Stimulated activated CD4-positive, alpha-beta T cell treated with anti-CD3 and anti-CD28 coated beads, Interleukin-12 subunit alpha, Interleukin-12 subunit beta, amount 100 ng/mL, for 4 hours (primary cell): ENCODE measurements around the gene ANKRD11.

ENCODE experiments used
- DNase-seq: peaks from one replicate; pipeline ENCODE4 v3.0.0-alpha.2; 2020

Gene ANKRD11

GRCh38 chr16:89506113-89506504, 15.7 kb upstream of the ANKRD11 start:
- DNase-seq = no peak

DNA sequence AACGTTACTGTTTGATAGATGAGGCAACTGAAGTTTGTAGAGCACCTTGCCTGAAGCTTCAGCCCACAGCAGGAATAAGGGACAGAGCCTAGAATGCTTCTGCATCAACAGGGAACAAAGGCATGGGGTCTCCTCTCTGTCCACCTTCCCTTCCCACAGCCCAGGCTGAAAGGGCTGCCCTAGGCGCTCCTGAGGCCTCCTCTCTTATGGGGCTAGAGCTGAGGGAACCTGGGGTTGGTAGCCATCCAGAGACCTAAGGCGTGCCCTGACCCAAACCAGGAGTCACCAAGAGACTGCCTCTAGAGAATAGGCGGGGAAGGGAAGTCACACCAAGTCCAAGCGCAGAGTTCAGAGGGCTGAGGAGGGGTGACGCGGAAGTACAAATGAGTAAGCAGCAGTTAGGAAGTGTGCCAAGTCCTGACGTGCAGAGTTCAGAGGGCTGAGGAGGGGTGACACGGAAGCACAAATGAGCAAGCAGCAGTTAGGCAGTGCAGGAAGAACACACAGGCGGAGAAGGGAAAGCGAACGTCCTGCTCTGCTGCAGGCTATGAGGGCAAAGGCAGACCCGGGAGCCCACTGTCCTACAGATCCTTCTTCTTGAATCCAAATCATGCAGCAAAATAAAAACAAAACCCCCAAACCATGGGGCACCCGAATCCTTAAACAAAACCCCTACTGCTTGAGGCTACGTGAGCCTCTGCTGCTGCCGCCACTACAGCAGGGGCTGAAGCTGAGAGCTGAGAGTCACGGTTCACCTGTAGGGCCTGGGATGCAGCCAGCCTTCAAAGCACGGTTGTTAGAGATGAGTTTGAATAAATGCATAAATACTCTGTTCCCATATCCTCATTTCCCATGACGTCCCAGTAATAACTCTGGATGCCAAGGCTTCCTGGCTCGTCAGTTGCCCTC, 15.1 kb upstream of the ANKRD11 start:
- peak; percentile 77 for DNase-seq

DNA sequence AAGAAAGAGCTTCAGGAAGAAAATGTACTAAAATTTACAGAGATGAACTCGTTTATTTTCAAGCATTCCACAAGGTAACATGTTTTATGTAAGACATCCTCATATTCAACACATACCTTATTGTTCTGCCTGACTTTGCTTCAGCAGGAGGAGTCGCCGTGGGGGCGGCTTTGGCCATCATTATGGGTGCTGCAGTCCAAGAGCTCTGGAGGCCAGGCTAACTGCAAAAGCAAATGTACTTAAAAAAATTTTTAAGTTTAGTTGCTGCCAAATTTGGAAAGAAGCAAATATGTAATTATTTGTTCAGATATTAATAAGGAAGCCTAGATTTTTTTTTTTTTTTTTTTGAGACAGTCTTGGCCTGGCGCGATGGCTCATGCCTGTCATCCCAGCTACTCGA, 13.7 kb upstream of the ANKRD11 start:
- no peak for DNase-seq

DNA sequence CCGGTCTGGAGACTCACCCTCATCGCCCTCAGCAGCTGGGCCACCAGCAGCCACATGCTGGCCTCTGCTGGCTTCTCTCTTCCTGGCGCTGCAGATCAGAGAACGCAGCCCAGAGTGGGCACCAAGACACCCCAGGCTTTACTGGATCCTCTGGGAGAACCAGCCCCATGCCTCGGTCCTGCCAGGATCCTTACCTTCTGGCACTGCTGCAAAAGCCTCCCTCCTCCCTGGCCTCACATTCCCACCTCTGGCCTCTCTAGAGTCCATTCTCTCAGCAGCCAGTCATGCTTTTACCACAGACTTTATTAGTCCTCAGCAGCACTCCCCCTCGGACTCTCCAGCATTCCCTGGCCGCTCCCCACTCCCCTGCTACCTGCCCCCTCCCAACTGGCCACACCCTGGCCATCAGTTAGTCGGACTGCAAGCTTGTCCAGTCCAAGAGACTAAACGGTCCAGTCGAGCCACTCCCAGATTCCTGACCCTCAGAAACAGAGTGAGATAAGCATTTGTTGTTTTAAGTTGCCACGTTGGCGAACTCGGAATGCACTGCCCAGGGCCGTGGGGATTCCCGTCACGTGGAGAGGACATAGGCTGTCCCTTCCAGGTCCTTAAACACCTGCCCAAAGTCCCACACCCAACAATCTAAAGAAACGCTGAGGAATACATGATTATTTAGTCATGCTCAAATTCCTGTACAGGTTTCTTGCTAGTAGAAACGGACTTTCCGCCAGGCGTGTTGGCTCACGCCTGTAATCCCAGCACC, 11.9 kb upstream of the ANKRD11 start:
- no peak for DNase-seq

DNA sequence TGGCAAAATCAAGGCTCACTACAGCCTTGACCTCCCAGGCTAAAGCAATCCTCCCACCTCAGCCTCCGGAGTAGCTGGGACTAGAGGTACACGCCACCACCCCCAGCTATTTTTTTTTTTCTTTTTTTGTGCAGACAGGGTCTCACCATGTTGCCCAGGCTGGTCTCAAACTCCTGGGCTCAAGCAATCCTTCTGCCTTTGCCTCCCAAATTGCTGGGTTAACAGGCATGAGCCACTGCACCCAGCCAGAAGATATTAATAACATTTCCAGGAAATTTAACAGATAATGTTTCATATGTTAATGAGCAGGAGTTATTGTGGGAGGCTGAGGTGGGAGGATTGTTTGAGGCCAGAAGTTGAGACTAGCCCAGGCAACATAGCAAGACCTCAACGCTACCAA, 9.4 kb upstream of the ANKRD11 start:
- DNase-seq = no peak

- no peak for DNase-seq
Observed at GRCh38 chr16:89498839-89499238, 8.5 kb upstream of the ANKRD11 start.

DNA sequence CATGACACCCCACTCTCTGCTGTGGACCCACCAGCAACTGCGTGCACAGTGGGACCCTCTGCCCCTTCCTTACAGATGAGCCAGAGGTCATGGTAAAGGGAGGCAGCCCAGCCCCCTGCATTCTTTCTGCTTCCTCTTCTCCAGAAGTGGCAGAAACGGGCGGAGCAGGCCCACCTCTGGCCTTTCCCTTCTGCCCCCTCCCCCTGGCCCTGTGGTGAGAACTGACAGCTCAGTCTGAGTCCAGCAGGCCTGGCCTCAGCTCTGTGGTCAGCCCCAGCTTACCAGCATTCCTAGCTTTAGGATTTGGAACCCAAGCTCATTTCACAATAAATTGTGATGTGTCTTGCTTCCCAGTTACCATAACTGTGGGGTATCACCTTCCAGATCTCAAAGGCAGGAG, 4.8 kb upstream of the ANKRD11 start:
- no peak for DNase-seq

GRCh38 chr16:89493776-89494175, 3.4 kb upstream of the ANKRD11 start:
- no peak for DNase-seq

DNA sequence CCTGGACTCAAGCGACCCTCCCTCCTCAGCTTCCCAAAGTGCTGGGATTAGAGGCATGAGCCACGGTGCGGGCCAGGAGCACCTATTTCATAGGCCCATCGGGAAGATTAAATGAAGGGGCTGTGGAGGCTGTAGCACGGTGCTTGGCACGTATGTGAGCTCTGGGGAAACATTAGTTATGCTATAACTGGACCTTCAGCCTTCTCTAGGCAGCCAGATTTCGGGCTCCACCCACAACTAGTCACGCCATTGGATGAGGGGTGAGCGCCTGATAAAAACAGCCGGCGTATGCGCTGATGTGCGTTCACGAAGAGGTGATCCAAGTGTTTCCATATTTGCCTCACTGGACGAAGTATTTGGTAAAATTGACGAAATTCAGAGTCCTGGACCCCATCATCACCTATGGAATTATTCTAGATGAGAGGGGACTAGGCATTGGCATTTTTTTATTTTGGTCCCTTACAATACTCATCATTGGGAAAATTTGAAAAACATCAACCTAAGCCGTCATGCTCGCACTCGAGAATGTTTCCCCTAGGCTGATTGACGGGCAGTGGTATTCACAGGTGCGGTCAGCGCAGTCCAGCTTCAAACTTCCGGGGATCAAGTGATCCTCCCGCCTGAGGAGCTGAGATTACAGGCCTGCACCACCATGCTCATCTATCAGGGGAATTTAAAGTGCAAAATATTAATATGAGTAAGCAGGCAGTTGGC, 1.8 kb upstream of the ANKRD11 start:
- no peak for DNase-seq

DNA sequence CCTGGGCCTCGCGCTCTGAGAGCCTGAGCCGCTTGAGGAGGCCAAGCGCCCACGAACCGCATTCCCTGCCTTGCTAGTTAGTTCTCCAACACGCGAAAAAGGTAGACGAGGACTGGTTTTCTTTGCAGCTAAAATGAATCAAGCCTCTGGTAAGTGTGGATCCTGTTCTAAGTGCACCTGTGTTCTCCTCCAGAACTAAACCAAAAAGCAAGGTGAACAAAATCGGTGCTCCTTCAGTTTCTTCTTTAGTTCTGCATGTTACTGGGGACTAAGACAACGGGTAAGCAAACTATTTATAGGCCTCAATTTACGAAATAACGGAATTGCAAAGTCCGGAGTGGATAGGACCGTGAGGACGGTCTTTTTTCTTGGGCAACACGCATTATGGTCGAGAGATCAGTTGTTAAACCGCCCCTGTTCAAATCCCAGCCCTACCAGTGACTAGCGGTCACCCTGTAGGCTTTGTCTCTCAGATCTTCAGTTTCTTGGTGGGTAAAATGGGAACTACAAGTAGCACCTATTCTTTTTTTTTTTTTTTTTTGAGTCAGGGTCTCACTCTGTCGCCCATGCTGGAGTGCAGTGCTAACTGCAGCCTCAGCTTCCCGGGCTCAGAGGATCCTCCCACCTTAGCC, 993 bp upstream of the ANKRD11 start:
- no peak for DNase-seq

DNA sequence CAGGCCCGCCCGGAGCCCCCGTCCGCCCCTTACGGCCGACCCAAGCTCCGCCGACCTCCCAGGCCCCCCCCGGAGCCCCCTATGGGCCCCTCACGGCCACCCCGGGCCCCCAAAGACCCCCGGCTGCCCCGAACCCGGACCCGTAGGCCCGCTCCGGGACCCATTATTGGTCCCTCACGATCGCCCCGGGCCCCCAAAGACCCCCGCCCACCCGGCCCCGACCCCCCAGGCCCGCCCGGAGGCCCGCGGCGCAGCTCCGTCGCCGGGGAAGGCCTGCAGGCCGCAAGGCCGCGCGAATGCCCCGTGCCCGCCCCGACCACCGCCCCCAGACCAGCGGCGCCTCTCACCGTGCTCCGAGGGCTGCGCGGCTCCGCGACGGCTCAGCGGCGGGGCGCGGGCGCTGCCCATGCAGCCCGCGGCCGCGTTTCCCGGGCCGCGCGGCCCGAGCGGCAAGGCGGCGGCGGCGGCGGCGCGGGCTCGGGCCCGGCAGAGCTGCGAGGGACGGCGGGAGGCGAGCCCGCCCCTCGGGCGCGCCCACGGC, 393 bp downstream of the ANKRD11 start:
- DNase-seq = no peak

DNA sequence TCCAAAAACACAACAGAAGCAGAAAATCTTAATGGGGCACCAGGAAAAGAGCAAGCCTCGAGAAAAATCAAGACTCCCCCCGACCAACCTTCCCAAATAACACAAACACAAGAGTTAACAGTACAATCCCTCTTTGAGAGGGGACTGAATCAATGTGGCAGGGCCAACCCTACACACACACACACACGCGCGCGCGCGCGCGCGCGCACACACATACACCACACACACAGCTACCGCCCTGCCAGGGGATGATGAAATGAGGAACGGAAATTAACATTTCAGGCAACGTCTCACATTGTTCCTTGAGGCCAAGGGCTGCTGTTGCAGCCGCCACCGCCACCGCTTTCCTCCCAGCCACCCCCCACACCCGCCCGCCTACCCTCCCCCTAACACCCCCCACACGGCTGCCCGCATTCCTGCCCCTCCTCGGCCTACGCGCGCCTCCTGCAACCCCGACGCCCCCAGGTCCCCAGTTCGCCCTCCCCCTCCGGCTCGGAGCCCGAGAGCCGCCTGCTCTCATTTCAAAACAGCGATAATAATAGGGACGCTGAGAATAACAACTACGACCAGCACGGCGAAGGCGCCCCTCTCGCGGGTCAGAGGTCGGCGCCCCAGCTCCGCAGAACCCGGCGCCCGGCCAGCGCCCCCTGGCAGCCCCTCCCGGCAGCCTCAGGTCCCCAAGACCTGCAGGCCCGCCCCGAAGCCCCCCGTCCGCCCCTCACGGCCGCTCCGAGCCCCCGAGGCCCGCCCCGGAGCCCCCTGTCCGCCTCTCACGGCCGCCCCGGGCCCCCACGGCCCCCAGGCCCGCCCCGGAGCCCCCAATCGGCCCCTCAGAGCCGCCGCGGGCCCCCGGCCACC, 1.1 kb downstream of the ANKRD11 start:
- DNase-seq = peak; percentile 76

GRCh38 chr16:89485701-89486246, 4.6 kb downstream of the ANKRD11 start:
- DNase-seq = no peak

DNA sequence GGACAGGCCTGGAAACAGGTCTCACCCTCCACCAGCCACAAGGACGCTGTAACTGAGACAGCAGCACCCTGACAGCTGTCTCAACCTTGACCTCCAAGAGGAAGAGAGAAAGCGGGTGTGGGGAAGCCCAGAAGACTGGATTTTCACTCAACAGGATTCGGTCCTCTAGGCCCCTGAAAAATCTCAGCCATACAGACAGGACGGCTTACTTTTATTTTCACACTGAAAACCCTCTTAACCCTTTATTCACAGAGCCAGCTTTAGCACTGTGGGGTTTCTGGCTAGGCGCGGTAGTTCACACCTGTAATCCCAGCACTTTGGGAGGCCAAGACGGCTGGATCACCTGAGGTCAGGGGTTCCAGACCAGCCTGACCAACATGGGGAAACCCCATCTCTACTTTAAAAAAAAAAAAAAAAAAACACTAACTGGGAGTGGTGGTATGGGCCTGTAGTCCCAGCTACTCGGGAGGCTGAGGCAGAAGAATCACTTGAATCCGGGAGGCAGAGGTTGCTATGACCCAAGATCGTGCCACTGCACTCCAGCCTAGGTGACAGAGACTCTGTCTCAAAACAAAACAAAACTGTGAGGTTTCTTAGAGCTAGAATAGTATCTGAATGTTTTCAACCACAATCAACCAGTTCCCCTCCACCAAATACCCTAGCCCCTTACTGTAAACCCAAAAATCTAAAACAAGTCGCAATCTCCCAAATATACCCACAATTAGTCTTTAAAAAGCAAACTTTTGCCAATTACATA, 5.3 kb downstream of the ANKRD11 start:
- no peak for DNase-seq

GRCh38 chr16:89484041-89484501, 6.3 kb downstream of the ANKRD11 start:
- DNase-seq = no peak

GRCh38 chr16:89482817-89483205, 7.5 kb downstream of the ANKRD11 start:
- DNase-seq = no peak

DNA sequence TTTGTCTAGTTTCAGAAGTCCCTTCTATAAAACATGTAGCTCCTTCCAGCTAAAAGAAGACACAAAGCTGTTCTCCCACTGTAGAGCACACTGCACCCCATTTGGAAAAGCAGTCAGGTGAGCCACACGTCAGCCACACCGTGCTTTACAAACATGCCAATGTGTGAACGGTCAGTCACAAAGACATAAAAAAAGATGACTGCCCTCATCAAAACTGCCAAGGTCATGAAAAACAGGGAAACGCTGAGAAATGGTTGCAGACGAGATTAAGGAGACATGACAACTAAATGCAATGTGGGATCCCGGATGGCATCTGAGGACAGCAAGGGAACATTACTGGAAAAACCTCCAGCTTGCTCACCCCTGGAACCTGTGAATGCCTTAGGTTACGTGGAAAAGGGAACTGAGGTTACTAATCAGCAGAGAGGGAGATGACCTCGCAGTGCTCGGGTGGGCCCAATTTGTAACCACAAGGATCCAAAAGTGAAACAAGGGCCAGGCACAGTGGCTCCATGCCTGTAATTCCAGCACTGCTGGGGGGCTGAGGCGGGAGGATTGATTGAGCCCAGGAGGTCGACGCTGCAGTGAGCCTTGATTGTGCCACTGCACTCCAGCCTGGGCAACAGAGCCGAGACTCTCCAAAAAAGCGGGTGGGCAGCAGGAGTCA, 8.1 kb downstream of the ANKRD11 start:
- no peak for DNase-seq

GRCh38 chr16:89481356-89481955, 8.9 kb downstream of the ANKRD11 start:
- DNase-seq = no peak

DNA sequence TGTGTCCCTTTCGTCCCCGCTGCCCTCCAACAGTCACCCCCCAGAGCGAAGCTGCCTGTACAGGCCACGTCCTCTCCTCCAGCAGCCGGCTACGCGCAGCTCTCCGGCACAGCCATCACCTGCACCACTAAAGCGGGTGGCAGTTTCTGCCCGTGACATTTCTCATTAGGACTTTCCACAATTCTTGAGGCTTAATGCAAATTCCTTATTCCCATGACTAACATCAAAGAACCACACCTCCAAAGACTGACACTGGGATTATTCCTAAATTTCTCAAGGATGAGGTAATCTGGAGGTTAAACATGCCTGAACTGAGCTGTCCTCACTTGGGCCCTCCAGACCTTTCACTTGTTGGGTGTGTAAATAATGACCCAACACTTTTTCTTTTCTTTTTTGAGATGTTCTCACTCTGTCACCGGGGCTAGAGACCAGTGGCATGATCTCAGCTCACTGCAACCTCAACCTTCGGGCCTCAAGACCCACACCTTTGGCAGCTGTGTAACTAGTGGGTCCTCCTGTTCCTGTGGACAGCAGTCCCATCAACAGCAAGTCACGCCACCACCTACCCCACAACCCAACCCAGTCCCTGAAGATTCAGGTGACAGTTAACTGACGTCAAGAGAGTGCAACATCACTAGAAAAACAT, 11.7 kb downstream of the ANKRD11 start:
- DNase-seq = no peak
